Panc1 (cell line): Measurements from ENCODE around the gene AEBP1.

Experiments used
- CTCF ChIP-seq: fragments of 450-650 bp; IDR thresholded peaks from 2 replicates; pipeline ENCODE4 v1.5.1; 2017; ENCODE audit warnings: mild to moderate bottlenecking
- POLR2AphosphoS5 ChIP-seq: IDR thresholded peaks from 2 replicates; pipeline ENCODE4 v1.6.1; 2012; ENCODE audit warnings: mild to moderate bottlenecking, low read depth, low read length, moderate library complexity
- TCF7L2 ChIP-seq: IDR thresholded peaks from 2 replicates; pipeline ENCODE4 v1.6.1; 2011; ENCODE audit warnings: mild to moderate bottlenecking, low read depth, low read length, inconsistent platforms

- TF ChIP-seq CTCF (no peak), TCF7L2 (no peak), POLR2AphosphoS5 (no peak)
These were observed 55.9 kb downstream of the AEBP1 start for GRCh38 chr7:44159824-44160630.
